Raji (cell line): Measurements from ENCODE around the gene COL4A1.

Source experiments
- POLR2A ChIP-seq: IDR thresholded peaks from 2 replicates; pipeline ENCODE4 v1.6.1; 2011; ENCODE audit warnings: low read depth, low read length, control low read depth; ENCODE audit not compliant: insufficient read depth

Gene COL4A1

GRCh38 chr13:110258876-110259631, 47.9 kb downstream of the COL4A1 start:
- no peak for TF ChIP-seq POLR2A

DNA sequence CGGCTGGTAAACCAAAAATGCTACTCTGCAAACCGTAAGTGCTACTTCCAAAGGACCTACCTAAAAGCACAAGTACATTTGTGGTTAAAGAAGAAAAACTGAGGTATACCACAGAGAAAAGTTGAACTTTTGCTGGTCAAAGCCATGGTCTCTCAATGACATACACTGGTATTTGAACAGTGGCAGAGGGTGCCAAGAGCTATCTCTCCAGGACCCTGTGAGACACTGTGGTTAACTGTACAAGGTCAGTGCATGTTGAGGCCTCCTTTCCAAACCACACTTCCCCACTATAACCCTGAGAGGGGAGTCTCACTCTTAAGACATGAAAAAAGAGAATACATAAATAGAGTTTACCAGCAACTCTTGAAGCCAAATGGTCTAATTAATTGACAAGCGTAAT, 49.5 kb downstream of the COL4A1 start:
- TF ChIP-seq POLR2A = no peak

- TF ChIP-seq POLR2A = no peak
Observed at GRCh38 chr13:110256126-110256905, 50.6 kb downstream of the COL4A1 start.

DNA sequence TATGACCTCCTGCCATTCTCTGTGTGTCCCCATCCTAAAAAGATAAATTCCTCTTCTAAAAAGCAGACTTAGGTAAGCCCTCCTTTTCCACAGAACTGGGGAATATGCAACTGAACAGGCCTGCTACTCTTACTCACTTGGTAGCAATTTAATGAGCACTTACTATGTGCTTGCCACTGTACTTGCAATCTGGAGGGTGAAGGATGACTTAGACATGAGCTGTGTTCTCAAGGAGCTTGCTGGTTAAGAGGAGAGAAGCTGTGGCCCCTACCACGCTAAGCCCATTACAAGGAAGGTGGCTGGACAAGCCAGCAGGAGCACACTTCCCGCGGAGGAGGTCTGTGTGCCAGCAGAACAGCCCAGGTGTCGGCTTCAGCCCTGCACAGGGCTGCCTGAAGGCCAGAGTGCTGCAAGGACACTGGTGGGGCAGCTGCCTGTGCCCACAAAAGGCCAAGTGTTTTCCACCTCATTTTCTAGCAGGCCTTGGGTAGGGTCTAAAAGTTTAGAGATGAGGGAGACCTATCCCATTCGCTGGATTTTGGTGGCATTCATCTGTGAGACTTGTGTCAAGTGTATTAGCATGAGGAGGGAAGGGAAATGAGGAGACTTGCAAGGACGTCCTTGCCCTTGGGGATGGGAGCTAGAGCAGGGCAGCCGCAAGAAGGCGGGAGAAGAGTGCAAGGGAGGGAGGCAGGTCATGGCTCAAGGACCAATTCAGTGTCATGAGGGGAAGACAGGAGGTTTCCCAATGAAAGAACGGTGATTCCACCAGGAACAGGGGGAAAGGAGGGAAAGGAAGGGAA, 52.0 kb downstream of the COL4A1 start:
- TF ChIP-seq POLR2A = no peak

GRCh38 chr13:110254151-110254679, 52.7 kb downstream of the COL4A1 start:
- TF ChIP-seq POLR2A = no peak

GRCh38 chr13:110251193-110251819, 55.7 kb downstream of the COL4A1 start:
- no peak for TF ChIP-seq POLR2A

GRCh38 chr13:110250258-110250891, 56.6 kb downstream of the COL4A1 start:
- no peak for TF ChIP-seq POLR2A

- no peak for TF ChIP-seq POLR2A
Observed at GRCh38 chr13:110249326-110249725, 57.6 kb downstream of the COL4A1 start.

- TF ChIP-seq POLR2A = no peak
Observed at GRCh38 chr13:110248449-110249143, 58.4 kb downstream of the COL4A1 start.

DNA sequence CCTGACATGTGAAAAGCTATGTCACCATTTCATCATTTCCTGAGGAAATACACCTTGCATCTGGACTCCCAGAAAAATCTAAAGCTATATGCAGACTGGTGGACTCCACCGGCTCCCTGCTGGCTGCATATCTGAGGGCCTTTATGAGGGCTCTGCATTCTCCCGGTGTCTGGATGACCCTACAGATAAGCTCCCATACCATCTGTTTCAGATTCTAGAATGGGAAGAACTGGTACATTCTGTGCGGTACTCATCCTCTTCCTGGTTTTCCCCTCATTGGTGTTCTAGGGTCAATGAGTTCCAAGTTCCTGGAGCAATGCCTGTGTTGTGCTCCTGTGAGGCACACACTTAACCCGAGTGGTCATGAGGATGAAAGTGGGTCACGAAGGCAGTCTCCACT, 60.4 kb downstream of the COL4A1 start:
- no peak for TF ChIP-seq POLR2A

DNA sequence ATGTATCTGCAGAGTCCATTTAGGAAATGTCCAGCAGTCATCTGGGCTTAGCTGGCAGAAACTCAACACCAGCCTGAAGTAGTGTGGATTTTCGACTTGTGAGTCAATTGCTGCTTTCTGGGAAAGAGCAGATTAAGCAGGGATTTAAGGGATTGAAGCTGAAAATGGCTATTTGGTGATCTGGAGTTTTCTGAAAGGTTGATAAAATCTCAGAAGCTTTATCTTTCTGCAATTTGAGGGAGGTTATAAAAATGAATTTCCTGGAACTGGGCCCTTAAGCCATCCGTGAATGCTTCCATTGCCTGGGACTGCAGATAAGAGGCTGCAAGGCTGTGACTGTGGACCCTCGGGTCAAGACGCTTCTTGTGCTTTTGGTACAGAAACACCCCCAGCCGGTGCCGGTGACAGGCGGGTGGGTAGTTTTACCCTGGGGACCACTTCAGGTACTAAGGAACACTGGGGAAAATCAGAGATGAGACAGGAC, 61.5 kb downstream of the COL4A1 start:
- TF ChIP-seq POLR2A = no peak

- no peak for TF ChIP-seq POLR2A
Observed at GRCh38 chr13:110244976-110245375, 62.0 kb downstream of the COL4A1 start.

DNA sequence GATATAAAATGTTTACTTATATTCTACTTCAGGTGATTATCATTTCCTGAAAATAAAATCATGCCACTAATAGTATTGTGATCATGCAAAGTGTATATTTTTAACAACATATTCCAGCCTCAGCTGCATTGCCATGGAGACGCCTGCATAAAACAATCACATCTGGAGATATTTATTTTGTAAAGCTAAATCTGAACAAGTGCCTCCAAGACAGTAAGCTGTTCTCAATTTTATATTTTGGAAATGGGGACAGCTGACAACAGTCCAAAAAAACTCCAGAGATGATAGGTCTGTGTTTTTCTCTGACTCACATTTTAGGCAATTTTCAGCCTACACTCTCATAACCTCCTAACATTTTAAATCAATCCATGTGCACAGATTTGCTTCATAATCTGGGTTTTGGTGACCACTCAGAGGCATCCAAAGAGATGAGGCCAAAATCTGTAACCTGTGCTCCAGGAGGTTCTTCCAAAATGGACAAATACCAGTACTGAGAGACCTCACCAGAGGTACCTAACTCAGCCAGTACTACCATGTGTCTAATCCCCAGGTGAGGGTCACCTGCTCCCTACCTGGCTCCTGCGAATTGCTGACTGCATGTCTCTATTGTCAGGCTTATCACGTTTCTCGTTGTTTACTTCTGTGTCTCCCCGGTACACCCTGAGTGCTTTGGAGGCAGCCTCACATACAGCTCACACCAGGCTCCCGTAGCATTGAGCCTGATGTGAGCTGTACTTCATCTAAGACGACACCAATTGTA, 62.7 kb downstream of the COL4A1 start:
- TF ChIP-seq POLR2A = no peak
